Stimulated activated CD4-positive, alpha-beta T cell treated with anti-CD3 and anti-CD28 coated beads, TNF-alpha, amount 100 ng/mL, for 1 hour (primary cell): Measurements from ENCODE around the gene IP6K2.

Source experiments
- DNase-seq, 3 donors: peaks; one replicate each; pipeline ENCODE4 v3.0.0-alpha.2; 2020; ENCODE audit warnings: low read depth in 3 of 3, low spot score in 1 of 3

The IP6K2 gene

DNA sequence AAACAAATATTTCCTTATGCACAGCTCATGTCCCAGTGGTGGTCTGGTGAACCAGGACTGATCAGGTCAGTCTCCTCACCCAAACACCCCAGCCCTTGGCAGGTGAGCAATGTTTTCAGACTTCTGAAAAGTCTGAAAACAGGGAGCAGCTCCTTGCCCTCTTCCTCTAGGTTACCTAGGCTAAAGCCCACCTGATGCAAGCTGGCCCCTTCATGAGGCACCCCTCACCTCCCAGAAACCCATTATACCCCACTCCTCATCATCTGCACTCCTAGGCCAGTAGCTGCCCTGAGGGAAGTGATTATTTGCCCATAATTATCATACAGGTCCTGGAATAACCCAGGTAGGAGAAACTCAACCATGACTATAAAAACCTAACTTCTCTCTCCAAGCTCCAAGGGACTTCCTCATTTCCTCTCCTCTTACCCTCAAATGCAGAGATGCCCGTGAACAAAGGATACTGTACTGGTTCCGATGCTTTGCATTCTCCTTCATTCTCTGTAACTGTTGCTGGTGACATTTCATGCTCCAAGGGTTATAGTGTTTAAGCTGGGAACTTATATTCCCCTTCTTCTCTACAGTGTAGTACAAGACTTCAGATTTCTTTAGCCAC lies 26.1 kb downstream of the IP6K2 start:
- no peak for DNase-seq

- no peak for DNase-seq
Observed at GRCh38 chr3:48689384-48689783, 27.6 kb downstream of the IP6K2 start.

DNA sequence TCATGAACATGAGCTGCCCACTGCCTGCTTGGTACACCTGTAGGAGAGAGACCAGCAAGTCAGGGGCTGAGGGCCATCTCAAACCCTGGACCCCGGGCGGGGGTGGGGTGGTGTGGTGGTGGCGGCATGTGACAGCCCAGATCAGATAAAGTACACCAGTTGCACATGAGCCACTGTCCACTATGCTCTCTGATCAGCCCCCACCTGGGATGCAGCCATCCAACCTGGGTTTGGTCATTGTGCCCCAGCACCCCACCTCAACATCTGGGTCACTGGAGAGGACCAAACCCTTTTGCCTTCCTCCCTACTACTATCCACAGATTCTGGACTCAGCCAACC lies 28.3 kb downstream of the IP6K2 start:
- DNase-seq = no peak

GRCh38 chr3:48688032-48688736 lies 28.8 kb downstream of the IP6K2 start:
- DNase-seq = no peak

DNA sequence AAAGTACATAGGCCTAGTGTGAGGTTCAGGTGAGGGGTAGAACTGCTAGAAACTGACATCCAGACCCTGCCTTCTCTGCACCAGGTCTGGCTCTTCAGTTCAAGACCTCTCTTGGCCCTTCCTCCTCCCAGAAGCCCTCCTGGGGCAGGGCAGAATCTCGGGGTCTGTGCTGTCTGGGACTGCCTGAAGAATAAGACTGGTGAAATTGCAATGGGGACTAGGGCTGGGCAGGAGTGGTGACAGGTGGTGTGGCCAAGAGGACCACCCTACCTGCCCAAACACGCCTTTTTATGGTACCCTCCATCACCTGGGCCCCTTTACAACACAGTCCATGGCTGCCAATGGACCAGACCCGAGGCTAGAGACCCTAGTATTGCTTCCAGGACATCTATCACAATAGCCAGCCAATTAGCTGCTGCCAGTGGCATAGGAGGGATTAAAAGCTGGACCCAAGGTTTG lies 29.8 kb downstream of the IP6K2 start:
- DNase-seq = no peak

- no peak for DNase-seq
Observed at GRCh38 chr3:48686538-48687219, 30.3 kb downstream of the IP6K2 start.

DNA sequence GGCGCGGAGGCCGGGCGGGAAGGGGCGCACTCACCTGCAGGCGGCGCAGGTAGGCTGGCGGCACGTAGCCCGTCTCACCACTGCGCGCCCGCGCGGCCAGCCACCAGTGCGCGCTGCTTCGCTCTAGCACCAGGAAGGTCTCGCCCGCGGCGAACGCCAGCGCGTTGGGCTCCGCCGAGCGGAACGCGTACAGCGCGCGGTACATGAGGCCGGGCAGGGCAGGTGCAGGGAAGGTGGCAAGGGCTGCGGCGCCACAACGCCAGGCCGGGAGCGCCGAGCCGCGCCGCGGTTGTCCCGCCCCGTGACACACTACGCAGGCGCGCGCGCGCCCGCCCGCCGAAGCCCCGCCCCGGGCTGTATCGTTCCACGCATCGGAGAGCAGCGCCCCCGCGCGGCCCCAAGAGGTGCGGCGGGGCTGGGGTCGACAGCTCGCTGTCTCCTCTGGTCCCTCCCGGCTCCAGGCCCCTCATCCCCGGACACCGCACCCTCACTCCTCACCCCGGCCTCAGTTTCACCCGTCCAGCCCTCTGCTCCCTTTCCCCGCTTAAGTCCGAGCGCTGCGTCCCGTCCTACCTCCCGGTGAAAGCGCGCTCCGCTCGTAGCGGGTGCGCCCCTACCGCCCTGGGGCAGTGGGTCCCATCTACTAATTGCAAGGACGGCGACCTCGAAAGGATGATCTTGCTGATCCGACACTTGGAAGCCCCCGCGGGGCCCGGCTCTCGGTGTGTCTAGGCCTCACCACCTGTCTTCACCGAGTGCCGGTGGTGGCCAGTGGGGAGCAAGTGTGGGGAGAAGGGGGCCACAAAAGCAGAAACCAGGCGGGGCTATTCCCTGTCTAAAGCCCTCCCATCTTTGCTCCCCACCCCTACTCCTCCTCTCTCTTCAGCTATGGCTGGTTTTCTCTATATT lies 31.2 kb downstream of the IP6K2 start, which contains the start of gene NCKIPSD:
TSS of gene NCKIPSD (minus strand) at position 313 of the 909 bp plus-strand sequence. CDS start at position 205, 108 bp downstream.
- peak; percentile 79 to 94 (median 84) for DNase-seq

- no peak for DNase-seq
Observed at GRCh38 chr3:48685293-48685602, 31.8 kb downstream of the IP6K2 start.

DNA sequence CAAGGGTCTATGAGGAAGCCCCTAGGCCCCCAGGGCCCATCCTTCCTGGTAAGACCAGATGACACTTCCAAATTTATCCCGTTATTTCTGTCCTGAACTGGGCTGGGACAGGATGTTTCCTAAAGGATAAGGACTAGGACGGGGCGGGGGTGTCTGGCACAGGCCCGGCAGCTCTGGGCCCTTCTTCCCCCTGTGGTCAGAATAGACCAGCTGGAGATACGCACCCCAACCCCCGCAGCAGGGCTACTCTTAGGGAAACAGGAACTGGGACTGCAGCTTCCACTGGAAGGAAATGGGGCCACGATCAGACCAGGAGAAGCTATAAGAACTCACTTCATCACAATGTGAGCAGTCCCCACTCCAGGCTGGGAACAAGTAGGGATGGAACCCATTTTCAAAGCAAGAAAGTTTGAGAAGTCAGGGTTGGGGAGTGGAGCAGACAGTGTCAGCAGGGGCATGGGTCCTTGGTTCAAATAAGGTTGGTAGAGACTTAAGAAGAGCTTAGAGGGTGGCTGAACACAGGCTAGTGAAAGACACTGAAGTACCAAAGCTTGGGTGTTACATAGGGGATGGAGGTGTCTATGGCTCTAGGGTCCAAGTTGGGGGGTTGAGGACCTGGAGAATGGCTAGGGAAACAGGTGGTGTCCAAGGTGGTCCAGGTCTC lies 32.4 kb downstream of the IP6K2 start:
- no peak for DNase-seq

- DNase-seq = no peak
Observed at GRCh38 chr3:48684054-48684349, 33.0 kb downstream of the IP6K2 start.

DNA sequence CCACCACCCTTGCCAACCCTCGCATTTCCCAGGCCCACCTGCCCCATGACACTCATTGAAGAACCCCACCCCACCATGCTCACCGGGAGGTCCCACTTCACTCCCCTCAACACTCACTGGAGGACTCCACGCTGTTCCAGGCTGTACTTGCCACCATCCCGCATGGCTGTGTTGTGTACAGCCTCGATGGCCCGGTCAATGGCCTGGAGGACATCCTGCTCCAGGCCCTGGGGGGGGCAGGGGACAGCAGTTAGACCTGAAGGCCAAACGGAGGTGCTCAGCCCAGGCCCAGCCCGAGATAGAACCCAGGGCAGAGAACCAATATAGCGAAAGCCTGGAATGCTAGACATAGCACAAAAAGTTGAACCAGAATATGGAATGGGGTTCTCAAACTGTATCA lies 34.2 kb downstream of the IP6K2 start:
- DNase-seq = no peak

DNA sequence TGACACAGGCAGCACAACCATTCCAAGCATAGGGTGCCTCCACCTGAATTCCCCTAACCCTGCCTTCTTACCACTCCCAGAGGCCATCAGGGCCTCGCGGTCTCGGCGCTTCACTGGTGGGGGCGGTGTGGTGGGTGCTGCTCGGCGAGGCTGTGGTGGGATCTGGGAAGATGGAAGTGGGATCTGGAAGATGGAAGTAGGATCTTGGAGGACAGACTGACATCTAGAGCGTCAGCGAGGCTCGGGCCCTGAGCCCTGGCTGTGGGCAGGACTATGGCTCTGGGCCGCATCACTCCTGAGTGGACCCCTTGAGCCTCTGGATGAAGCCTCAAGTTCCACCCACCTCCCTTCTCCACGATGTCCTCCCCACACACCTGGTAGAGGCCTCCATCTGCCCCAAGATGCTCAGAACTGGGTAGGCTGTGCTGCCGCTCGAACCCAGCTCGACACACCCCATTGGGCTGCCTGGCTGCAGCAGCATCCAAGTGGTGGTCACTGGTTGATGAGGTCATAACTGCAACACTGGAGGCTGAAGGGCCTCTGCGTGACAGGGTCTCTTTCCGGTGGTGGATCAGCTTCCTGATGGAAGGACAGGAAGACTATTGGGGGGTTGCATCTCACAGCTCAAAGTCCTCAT lies 34.9 kb downstream of the IP6K2 start:
- DNase-seq = no peak

DNA sequence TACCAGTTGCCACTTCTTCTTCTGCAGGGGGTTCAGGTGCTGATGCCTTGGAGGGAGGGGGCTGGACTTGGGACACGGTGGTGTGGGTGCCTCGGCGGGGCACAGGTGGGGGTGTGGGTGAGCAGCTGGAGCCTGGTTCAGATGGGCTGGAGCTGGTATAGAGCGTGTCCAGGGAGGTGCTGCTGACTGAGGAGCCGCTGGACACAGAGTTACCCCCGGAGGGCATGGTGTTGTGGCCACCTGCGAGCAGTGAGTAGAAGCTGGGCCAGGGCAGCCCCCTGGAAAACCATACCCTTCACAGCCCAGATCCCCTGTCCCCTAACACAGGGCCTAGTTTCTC lies 35.5 kb downstream of the IP6K2 start:
- no peak for DNase-seq

DNA sequence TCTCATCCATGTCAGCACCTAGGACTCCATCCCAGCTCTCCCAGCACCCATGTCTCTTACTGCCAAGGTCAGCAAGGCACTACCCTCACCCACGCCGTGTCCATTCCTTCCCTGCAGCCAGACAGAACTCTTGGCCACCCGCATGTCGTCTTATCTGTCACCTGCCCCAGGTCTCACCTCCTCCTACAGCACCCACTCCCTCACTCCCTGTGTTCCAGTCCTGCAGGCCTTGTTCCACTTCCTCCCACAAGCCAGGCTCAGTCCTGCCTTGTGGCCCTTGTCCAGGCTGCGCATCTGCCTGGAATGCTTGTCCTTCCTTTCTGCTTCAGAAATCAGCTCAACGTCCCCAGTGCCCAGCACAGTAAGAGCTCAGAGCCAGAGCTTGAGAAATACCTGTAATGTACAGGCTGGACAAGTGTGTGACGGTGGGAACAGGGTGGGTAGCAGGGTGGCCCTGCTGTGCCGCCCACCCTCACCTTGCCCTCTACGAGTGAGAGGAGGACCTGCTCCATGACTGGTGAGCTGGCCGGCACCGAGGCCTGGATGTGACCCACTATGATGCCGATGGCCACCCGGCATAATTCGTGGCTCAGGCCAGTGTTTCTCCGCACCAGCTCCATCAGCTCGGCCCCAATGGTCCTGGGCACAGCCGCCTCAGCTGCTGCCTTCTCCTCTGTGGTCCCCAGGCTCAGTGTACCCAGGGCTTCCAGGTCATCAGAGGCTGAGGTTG lies 36.0 kb downstream of the IP6K2 start:
- DNase-seq = no peak

GRCh38 chr3:48679411-48680391 lies 37.3 kb downstream of the IP6K2 start:
- no peak for DNase-seq

GRCh38 chr3:48678566-48679380 lies 38.2 kb downstream of the IP6K2 start:
- DNase-seq = no peak

DNA sequence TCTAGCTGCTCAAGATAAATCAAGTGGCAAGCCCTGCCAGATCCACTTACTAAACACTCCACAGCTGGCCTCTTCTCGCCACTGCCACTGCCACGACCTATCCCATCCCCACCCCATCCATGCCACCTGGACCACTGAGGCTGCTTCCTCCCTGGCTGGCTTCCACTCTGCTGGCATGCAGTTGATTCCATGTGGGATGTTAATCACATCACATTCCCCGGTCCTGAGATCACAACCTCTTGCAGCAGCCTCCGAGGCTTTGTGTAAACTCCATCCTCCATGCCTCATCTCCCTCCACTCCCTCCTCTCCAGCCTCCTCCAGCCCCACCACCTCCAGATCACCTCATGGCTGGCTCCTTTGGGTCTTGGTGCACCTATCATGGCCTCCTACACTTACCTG lies 39.0 kb downstream of the IP6K2 start:
- DNase-seq = no peak

- DNase-seq = no peak
Observed at GRCh38 chr3:48674505-48674904, 42.5 kb downstream of the IP6K2 start.
